Measurements from ENCODE around the gene KTN1.

Gene KTN1

DNA sequence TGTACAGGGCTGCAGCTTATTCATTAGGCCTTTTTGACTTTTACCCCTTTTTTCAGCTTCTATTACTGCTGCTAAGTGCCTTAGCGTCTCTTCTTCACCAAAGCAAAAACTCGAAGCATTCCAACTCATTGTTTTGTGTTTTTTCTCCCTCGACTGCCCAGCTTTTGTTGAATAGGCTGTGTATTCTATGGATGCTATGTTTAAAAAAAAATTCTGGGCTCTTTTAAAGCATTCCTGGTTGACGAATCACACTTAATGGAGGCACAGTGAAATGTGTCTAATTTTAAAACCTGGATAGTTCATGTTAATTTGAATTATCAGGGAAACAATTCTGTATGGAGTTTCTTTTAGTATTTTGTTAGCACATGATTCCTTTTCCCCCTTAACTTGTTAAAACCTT, 29.7 kb downstream of the KTN1 start:
- no peak for DNase-seq (ENCODE audit: low read depth)

DNA sequence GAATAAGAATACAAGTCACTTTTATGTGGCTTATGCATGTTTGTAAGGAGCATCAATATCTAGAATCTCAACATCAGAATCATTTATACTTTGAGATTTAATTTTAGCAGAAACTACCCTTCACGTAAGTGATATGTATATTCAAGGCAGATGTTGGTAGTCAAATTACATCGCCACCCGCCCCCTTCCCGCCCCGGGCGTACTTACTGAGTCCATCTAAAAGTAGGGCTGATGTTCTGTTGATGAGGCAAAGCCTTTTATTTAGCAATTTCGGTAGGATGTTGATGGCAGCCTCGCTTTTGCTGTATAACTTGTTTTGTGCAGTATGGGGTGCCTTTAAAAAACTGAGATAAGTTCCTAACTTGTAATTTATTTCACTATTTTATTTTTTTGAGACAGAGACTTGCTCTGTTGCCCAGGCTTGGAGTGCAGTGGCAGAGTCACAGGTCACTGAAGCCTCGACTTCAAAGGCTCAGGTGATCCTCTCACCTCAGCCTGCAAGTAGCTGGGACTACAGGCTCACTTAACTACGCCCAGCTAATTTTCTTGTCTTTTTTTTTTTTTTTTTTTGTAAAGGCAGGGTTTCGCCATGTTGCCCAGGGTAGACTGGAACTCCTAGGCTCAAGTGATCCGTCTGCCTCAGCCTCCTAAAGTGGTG, 30.8 kb downstream of the KTN1 start:
- DNase-seq (ENCODE audit: low read depth), result no peak

DNA sequence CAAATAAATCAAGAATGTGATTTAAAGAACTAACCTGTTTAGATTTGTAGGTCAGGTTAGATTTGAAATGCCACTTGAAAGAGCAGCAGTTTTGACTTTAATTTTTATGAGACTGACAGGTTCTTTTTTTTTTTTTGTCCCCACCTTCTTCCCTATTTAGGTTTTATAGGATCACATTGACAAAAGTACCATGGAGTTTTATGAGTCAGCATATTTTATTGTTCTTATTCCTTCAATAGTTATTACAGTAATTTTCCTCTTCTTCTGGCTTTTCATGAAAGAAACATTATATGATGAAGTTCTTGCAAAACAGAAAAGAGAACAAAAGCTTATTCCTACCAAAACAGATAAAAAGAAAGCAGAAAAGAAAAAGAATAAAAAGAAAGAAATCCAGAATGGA, 31.9 kb downstream of the KTN1 start:
- no peak for DNase-seq (ENCODE audit: low read depth)

DNA sequence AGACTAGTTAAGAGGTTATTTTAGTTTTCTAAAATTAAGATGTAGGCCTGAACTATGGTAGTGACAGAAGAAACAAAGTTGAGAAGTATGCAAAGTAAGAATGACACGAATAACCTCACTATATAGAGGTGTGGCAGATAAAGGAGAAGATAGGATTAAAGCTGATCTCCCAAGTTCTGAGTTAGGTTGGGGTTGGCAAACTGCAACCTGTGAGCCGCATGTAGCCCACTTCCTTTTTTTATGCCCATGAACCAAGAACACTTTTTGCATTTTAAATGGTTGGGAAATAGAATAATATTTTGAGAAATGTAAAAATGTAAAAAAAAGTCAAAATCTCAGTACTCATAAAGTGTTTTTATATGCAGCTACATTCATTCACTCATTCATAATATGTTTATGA, 34.3 kb downstream of the KTN1 start:
- DNase-seq (ENCODE audit: low read depth), result no peak

DNA sequence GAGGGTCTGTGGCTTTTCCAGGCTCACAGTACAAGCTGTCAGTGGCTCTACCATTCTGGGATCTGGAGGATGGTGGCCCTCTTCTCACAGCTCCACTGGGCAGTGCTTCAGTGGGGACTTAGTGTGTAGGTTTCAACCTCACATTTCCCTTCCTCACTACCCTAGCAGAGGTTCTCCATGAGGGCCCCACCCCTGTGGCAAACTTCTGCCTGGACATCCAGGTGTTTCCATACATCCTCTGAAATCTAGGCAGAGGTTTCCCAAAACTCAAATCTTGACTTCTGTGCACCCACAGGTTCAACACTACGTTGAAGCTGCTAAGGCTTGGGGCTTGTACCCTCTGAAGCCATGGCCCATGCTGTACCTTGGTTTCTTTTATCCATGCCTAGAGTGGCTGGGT, 40.3 kb downstream of the KTN1 start:
- DNase-seq (ENCODE audit: low read depth), result no peak

DNA sequence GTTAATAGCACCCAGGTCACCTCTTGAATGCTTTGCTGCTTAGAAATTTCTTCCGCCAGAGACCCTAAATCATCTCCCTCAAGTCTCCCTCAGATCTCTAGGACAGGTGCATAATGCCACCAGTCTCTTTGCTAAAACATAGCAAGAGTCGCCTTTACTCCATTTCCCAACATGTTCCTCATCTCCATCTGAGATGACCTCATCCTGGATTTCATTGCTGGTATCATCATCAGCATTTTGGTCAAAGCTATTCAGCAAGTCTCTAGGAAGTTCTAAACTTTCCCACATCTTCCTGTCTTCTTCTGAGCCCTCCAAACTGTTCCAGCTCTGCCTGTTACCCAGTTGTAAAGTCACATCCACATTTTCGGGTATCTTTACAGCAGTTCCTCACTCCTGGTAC, 41.0 kb downstream of the KTN1 start:
- no peak for DNase-seq (ENCODE audit: low read depth)

DNA sequence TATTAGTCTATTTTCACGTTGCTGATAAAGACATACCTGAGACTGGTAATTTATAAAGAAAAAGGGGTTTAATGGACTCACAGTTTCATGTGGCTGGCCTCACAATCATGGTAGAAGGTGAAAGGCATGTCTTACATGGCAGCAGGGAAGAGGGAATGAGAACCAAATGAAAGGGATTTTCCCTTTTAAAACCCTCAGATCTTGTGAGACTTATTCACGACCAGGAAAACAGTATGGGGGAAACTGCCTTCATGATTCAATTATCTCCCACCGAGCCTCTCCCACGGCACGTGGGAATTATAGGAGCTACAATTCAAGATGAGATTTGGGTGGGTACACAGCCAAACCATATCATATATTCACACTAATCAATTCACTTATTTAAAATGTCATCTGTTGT, 41.4 kb downstream of the KTN1 start:
- DNase-seq (ENCODE audit: low read depth), result no peak

DNA sequence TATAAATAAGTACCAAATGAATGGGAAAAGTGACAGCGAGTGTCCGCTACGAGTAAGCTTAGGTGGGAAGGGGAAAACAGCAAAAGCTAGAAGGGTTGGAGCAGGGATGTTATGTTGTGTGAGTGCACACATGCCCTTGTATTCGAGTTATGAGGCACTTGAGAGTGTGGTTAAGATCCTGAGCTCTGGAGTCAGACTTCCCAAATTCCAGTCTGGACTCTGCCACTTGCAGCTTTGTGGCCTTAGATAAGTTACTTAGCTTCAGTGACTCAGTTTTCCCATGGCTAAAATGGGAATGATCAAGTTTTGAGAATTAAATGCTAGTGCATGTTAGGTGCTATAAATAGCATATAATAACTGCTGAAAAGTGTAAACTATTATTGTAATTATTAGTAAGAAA, 44.9 kb downstream of the KTN1 start:
- DNase-seq (ENCODE audit: low read depth), result no peak

DNA sequence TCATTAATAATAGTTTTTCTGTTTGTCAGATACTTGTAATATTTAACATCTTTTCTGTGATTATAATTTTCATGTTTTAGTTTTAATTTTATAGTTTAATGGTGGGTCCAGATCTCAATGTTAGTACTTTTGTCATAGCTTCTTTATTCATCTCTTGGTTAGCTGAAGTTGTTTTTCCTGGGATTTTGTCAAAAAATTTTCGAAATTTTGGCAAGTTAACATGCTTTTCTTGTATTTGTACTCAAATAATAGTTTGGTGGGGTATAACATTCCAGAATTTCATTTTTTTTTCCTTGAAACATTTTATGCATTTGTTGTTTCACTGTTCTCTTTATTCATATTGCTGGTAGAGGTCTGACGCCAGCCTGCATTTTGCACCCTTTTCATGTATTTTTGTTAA, 45.5 kb downstream of the KTN1 start:
- DNase-seq (ENCODE audit: low read depth), result no peak

DNA sequence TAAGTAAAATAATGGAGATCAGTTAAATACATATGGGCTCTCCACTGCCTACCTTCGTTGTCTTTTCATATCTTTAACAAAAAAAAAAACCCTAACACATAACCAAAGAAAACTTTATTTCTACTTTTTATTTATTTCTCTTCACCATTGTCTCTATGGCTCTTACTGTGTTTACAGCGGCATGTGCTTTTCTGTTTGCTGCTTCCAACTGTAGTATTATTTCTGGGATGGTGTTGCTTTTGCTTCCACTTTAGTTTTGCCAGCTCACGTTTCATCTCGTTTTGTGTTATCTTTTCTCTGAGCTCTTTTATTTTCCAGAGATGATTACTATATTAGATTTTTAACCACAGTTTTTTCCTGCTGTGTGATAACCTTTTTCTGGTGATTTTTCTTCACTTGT, 46.1 kb downstream of the KTN1 start:
- DNase-seq (ENCODE audit: low read depth), result no peak

DNA sequence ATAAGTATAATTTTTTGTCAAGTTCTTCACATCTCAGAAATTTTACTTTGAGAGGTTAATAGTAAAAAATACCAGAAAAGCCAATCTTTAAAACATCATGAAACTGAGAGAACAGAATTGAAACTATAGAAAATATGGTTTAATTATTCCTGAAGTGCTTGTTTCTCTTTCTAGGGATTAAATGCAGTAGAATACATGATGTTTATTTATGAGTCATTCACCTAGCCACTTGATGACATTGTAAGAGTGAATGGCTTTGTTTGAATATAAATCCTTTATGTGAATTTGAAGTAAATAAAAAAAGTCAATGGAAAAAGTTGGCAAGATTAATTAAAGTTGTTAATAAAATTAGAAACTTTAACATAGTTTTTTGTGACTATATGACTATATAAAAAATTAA, 48.4 kb downstream of the KTN1 start:
- no peak for DNase-seq (ENCODE audit: low read depth)

DNA sequence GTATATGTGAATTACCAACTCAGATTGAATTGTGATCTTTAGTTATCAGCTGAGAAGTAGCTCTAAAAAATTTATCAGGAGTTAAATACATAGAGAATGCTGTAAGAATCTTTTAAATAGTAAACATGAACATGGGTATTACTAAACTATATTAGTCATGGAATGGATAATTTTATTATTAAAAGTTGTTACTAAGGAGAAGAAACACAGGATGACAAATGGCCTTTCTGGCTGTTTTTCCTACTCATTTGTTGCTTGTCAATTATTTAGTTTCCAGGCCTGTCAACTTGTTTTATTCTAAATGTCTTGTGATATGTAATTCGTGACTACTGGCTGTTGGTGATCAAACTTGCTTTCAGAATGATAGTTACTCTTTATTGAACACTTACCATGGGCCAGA, 58.7 kb downstream of the KTN1 start:
- DNase-seq (ENCODE audit: low read depth), result no peak

DNA sequence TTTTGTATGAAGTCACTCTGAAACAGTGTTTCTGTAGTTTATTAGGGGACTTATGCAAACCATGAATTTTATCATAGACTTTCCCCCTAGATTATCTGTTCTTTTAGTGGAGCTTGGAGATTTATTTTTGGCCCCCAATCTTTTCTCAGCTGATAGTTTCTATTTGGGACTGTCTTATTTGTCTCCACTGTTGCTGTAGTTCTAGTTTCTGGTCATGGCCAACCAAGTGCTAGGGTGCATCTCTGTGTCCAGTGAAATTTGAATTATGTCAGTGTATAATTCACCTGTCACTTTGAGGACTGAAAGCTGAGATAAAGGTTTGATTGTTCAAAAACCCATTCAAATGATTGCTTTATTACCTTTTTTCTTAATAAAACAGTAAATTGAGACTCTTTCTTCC, 61.3 kb downstream of the KTN1 start:
- no peak for DNase-seq (ENCODE audit: low read depth)

DNA sequence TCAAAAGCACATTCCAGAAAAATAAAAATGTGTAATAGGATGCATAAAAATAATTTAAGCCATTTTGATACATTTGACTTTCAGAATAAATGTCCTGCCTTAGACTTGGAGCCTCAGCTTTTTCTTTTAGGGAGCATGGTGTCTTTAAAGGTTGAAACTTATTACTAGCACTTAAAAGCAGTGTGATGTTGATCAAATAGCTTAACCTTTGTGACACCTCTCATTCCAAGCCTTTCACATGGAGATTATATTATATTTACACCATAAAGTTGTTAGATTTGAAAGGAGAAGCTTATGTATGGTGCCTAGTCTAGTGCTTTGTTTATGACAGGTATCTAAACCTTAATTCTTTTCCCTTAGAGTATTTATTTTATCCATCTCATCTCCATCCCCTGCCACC, 61.9 kb downstream of the KTN1 start:
- DNase-seq (ENCODE audit: low read depth), result no peak

DNA sequence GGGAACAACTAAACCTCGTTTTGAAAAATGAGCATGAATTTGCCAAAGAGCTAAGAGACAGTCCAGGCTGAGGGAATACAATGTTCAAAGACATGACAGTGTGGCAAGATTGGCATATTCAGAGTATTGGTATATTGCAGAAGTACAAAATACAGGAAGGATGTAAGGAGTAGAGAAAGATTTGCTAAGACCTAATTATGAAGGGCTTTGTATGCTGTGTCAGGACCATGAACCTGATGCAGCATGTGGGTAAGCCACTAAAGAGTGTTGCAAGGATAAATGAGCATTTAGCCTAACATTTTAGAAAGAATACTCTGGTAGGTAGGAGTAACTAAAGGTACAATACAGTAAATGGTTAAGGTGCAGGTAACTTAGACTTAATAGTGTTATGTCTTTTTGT, 65.1 kb downstream of the KTN1 start:
- no peak for DNase-seq (ENCODE audit: low read depth)

DNA sequence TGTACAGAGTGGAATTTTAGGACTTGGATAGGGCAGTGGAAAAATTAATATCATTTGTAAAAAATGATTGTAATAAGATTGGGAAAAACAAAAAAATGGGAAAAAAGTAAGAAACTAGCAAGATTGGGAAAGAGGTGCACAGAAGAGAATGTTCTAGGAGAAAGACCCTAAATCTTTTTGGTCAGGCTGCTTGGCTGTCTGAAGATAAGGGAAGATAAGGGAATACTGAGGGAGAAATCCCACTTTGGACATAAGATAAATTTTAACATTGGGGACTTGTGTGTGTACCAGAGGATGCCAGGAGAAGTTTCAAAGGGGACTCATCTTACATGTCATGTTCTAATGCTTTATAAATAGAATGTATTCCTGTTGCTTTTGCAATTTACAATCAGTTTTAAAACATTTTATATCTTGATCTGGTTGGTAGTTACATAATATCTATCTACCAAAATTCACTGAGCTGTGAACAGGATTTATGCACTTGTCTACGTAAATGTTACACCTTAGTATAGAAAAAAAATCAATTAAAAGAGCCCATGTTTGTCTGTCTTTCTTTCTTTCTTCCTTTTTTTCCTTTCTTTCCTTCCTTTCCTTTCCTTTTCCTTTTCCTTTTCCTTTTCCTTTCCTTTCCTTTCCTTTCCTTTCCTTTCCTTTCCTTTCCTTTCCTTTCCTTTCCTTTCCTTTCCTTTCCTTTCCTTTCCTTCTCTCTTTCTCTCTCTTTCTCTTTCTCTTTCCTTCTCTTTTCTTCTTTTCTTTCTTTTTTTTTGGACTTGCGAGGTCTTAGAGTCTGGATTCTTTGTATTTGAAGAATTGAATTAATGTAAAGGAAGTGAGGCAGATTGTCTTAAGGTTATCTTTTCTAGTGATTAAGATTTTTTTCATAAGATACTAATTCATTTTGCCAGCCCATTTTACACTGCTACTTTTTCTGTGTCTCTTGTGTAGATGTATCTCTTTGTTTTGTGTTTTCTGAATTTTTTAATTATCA, 66.1 kb downstream of the KTN1 start:
- no peak for DNase-seq (ENCODE audit: low read depth)

DNA sequence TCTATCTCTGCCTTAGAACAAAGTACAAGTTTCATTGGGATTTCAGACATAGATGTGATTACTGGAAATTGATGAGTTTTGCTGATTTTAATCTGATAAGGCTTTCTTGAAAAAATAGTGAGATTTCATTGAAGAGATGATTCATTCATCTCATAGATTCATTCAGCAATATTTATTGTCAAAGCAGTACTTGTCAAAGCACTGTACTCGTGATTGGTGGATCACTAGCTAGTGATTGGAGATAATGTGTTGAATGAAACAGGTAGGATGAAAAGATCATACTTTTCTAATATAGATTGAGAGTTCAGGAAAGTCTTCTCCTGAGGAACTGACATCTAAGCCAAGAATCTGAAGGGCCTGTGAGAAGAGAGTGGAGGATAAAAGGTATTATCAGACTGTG, 71.0 kb downstream of the KTN1 start:
- DNase-seq (ENCODE audit: low read depth), result no peak

DNA sequence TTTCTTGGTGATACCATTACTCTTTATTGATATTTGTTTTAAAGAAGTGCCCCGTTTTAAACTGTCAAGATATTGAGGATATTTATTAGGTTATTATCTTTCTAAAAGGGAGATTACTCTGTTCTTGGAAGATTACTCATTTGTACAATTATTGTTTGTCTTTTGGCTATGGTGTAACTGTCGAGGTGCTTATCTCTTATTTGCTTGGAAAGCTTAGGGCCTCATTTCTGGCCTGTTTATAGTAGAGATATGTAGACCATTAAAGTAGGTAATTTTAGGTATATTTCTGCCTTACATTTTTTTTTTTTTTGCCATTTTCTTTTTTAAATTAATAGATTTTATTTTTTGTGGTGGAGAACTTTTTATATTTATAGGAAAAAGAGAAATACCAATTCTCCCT, 74.2 kb downstream of the KTN1 start:
- DNase-seq (ENCODE audit: low read depth), result no peak

DNA sequence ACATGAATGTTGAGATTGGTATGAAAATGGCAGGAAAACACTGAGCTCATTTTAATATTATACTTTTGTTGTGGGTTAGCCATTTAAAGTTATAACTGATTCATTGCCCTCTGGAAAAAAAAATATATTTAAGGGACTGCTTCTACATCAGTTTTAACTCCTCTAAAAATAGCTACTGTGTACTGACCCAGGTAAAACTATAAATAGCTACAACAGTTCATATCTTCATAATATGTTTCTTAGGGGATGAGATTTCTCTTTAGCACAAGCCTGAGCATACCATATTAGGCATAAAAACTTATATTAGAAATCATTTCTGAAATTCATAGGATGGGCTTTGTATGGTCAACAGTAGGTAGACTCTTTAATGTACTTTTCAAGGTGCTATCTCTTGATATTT, 81.0 kb downstream of the KTN1 start:
- no peak for DNase-seq (ENCODE audit: low read depth)

DNA sequence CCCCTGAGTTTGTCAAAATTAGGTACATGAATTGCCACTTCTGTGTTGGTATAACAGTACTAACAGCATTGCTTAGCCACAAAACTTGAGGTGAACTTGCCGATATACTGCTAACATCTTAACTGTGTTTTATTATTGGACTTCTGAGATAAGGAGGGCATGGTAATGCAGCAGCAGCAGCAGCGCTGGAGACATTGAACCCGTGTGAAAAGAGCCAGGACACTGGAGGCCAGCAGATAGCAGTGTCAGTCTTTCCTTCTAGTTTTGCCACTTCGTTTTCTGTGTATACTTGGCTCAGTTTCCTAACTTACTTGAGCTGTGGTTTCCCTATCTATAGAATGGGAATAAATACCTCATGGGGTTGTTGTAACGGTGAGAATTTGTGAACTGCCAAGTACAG, 82.7 kb downstream of the KTN1 start:
- no peak for DNase-seq (ENCODE audit: low read depth)

DNA sequence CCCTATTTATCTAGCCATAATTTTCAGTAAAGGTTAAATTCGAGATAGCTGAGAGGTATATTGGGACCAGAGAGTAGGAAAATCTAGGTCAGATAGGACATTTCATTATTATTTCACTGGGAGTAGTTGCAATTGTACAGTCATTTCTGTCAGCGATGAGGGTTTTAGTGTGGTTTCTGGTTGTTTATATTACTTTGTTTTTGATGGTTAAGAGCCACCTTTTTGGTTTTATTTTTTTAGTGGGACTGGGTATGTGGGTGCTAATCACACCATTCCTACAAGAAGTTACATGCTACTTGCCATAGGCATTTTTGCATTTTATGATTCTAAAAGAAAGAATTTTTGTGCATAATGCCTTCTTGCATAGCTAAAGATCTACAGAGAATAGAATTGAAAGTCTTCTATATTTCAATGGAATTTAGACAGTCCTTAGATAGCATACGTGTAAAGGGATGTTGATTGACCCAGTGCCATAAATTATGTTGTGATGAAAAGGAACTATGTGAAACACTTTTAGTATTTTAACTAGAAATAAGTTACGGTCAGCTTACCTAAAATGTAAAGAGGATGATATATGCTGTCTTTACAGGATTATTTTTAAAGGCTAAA, 85.2 kb downstream of the KTN1 start:
- DNase-seq (ENCODE audit: low read depth), result no peak

DNA sequence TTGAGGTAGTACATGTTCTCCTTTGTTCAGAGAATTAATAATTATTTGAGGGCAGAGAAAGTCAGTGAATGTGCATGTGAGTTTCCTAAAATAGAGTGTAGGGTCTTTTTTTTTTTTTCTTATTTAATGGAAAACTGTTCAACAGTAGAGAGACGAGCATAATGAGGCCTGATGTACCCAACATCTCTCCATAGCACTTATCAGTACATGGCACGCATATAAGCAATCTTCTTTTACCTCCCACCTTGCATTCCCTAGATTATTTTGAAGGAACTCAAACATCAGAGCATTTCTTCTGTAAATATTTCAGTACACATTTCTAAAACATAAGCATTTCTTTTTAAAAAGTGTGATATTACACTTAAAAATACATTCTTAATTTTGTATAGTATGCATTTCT, 87.8 kb downstream of the KTN1 start:
- no peak for DNase-seq (ENCODE audit: low read depth)

DNA sequence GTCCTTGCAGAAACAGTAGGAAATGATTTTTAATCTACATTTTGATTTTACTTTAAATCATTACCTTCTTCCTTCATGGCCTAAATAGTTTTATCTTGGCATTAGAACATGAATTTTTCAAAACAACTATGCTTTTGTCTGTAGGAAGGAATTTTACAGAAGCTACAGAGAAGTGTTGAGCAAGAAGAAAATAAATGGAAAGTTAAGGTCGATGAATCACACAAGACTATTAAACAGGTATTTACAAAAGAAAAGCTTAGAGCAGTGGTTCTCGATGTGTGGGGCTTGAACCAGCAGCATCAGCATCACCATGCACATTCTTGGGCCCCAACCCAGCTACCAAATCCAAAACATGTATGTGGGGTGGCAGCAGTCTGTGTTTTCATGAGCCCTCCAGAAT, 91.6 kb downstream of the KTN1 start:
- no peak for DNase-seq (ENCODE audit: low read depth)

Data from stimulated activated CD8-positive, alpha-beta memory T cell treated with anti-CD3 and anti-CD28 coated beads, Interleukin-4, amount 100 ng/mL, for 24 hours (primary cell).